Measurements from ENCODE around the gene DRC1. TPM values are rescaled to one million over a fixed set of nuclear protein-coding genes. Genes with fewer than 3 reads are reported as not detected.

Gene DRC1
- total RNA-seq, 1 donor from 2014 or later, result 0.13 TPM

DNA sequence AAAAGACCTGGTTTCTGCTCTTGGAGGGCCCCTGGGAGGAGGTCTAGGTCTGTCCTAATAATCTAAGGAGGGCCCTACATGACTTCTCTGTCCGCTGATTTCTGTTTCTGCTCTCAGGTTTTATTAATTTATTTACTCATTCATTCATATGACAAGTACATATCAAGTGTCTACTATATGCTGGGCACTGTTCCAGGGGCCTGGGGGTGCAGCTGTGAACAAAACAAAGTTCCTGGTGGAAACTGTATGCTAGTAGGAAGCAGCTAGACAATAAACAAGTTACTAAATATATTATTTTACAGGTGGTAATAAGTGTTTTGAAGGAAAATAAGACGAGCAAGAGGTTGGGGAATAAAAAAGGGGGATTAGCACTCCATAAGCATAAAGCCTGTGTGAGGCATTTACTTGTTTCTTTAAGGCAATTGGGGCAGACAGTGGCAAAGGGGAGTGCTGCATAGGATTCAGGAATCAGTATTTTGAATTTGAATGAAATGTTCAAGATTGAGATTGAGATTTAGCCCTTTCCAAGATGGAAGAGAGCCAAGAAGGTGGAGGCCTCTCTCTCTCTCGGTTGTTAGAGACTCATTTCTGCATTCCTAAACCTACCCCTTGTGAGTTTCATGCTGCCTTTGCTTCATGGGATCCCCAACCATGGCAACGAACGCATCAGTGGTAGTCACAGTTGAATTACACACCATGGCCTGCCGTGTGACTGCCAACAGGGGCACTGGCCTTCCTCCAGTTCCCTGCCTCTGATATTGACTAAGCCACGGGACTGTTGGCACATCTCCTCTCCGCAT lies 28.3 kb downstream of the DRC1 start:
- H3K27me3 ChIP-seq (ENCODE audit: control insufficient read depth, insufficient read depth, low read length), result no peaks in the 10 kb centered on the region
- H3K36me3 ChIP-seq (ENCODE audit: control insufficient read depth, insufficient read depth, low read length), result no peaks in the 10 kb centered on the region
- H3K4me3 ChIP-seq (ENCODE audit: low read depth, low read length), result no peak overlapping the region
- TF ChIP-seq, protein P1, sequence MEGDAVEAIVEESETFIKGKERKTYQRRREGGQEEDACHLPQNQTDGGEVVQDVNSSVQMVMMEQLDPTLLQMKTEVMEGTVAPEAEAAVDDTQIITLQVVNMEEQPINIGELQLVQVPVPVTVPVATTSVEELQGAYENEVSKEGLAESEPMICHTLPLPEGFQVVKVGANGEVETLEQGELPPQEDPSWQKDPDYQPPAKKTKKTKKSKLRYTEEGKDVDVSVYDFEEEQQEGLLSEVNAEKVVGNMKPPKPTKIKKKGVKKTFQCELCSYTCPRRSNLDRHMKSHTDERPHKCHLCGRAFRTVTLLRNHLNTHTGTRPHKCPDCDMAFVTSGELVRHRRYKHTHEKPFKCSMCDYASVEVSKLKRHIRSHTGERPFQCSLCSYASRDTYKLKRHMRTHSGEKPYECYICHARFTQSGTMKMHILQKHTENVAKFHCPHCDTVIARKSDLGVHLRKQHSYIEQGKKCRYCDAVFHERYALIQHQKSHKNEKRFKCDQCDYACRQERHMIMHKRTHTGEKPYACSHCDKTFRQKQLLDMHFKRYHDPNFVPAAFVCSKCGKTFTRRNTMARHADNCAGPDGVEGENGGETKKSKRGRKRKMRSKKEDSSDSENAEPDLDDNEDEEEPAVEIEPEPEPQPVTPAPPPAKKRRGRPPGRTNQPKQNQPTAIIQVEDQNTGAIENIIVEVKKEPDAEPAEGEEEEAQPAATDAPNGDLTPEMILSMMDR (IDR thresholded peaks at IDR 0.05; ENCODE audit: insufficient read depth, low read length, poor library complexity, severe bottlenecking), result no peak
- no peak for DNase-seq (ENCODE audit: low read depth)

DNA sequence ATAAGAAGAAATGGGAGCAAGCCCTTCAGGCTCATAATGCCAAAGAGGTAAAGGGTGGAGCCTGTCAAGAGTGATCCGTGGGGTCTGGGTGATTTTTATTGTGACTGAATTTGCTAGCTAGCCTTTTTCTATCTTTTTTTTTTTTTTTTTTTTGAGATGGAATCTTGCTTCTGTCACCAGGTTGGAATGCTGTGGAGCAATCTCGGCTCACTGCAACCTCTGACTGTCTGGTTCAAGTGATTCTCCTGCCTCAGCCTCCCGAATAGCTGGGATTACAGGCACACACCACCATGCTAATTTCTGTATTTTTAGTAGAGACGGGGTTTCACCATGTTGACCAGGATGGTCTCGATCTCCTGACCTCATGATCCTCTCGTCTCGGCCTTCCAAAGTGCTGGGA lies 29.1 kb downstream of the DRC1 start:
- Histone ChIP-seq H3K4me3 (ENCODE audit: low read depth, low read length) (no peak overlapping the region), H3K36me3 (ENCODE audit: control insufficient read depth, insufficient read depth, low read length) (no peaks in the 10 kb centered on the region), H3K27me3 (ENCODE audit: control insufficient read depth, insufficient read depth, low read length) (no peaks in the 10 kb centered on the region)
- DNase-seq (ENCODE audit: low read depth), result no peak
- TF ChIP-seq, protein P1 (IDR thresholded peaks at IDR 0.05; ENCODE audit: insufficient read depth, low read length, poor library complexity, severe bottlenecking), result no peak

DNA sequence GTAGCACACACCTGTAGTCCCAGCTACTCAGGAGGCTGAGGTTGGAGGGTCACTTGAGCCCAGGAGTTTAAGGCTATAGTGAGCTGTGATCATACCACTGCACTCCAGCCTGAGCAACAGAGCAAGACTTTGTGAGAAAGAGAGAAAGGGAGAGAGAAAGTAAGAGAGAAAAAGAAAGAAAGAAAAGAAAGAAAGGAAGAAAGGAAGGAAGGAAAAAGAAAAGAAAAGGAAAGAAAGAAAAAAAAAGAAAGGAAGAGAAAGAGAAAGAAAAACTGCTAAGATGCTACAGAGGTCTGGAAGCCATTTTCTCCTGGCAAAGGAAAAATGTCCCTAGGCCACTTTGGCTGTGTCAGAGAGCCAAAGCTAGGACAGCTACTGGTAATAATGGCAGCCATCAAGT lies 30.6 kb downstream of the DRC1 start:
- H3K4me3 ChIP-seq (ENCODE audit: low read depth, low read length), result no peak overlapping the region
- no peaks in the 10 kb centered on the region for H3K36me3 ChIP-seq (ENCODE audit: control insufficient read depth, insufficient read depth, low read length)
- DNase-seq (ENCODE audit: low read depth), result no peak
- TF ChIP-seq, protein P1 (IDR thresholded peaks at IDR 0.05; ENCODE audit: insufficient read depth, low read length, poor library complexity, severe bottlenecking), result no peak
- no peaks in the 10 kb centered on the region for H3K27me3 ChIP-seq (ENCODE audit: control insufficient read depth, insufficient read depth, low read length)

DNA sequence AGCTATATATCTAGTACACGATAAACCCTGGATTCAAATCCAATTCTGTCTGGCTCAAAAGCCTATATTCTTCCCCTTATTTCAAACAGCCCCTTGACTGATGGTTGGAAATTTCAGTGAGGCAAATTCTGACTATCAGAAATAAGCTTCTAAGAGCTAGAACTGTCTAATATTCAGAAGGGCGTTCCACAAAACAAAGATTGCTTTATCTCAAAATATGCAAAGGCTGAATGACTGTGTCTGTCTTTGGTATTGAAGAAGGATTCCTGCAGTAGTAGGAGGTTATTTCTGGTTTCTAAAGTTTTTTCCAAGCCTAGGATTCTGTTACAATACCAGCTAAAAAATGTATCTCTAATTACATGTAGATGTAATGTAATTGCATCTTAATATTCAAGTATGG lies 31.1 kb downstream of the DRC1 start:
- H3K36me3 ChIP-seq (ENCODE audit: control insufficient read depth, insufficient read depth, low read length), result no peaks in the 10 kb centered on the region

DNA sequence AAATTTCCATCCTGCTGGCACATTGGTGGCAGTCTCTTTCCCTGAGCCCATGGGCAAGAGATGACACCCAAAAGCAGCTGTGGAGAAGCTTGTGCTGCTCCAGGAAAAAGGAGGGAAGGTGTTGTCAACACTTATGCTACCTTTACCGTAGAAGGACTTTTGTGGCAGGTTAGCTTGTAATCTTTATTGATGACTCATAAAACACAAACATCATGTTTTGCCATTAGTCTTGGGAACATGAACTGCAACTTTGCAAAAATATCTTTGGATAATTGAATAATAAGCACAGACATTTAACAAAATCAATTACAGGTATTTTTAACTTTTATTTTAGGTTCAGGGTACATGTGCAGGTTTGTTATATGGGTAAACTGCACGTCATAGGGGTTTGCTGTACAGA lies 33.4 kb downstream of the DRC1 start:
- Histone ChIP-seq H3K27me3 (ENCODE audit: control insufficient read depth, insufficient read depth, low read length) (no peaks in the 10 kb centered on the region), H3K36me3 (ENCODE audit: control insufficient read depth, insufficient read depth, low read length) (no peaks in the 10 kb centered on the region), H3K4me3 (ENCODE audit: low read depth, low read length) (no peak overlapping the region)
- TF ChIP-seq, protein P1 (IDR thresholded peaks at IDR 0.05; ENCODE audit: insufficient read depth, low read length, poor library complexity, severe bottlenecking), result no peak
- DNase-seq (ENCODE audit: low read depth), result no peak

More for the DNA sequence above, 31.1 kb downstream of the DRC1 start:
- TF ChIP-seq, protein P1 (IDR thresholded peaks at IDR 0.05; ENCODE audit: insufficient read depth, low read length, poor library complexity, severe bottlenecking), result no peak
- Histone ChIP-seq H3K27me3 (ENCODE audit: control insufficient read depth, insufficient read depth, low read length) (no peaks in the 10 kb centered on the region), H3K4me3 (ENCODE audit: low read depth, low read length) (no peak overlapping the region)
- no peak for DNase-seq (ENCODE audit: low read depth)

DNA sequence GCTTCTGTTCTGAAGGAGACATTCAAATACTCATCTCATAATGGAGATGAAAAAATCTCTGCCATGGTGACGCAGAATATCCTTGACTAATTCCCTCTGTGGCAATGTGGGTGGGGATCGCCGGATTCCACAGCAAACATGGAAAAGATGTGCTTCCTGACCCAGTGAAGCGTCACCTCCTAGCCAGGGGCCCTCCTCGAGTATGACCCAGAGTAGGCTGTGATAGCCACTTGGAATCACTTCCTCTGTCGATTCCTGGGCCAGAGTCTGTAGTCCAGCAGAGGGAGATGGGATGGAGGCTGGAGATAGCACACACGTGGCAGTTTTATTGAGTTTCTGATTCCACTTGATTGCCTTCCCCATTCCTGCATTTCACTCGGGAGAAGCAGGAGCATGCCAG lies 36.8 kb downstream of the DRC1 start:
- Histone ChIP-seq H3K36me3 (ENCODE audit: control insufficient read depth, insufficient read depth, low read length) (no peaks in the 10 kb centered on the region), H3K4me3 (ENCODE audit: low read depth, low read length) (no peak overlapping the region), H3K27me3 (ENCODE audit: control insufficient read depth, insufficient read depth, low read length) (no peaks in the 10 kb centered on the region)
- TF ChIP-seq, protein P1 (IDR thresholded peaks at IDR 0.05; ENCODE audit: insufficient read depth, low read length, poor library complexity, severe bottlenecking), result peak; percentile 31
- peak; percentile 29 for DNase-seq (ENCODE audit: low read depth)

Measured in kidney epithelial cell (primary cell).